Loucy (cell line): Measurements from ENCODE around the gene CHSY3.

Experiments
- EZH2phosphoT487 ChIP-seq: fragments of 200-600 bp; IDR thresholded peaks from 2 replicates; pipeline ENCODE4 v1.6.1; 2018; ENCODE audit warnings: antibody characterized with exemption, mild to moderate bottlenecking, moderate library complexity, borderline replicate concordance
- TF ChIP-seq, protein P1 (sequence below): fragments of 200-600 bp; sonication (generic); conservative IDR thresholded peaks from 2 replicates; pipeline ENCODE4 v1.5.1; 2014; ENCODE audit warnings: mild to moderate bottlenecking, antibody characterized with exemption, low read length

GRCh38 chr5:130231786-130232185 is 327.5 kb downstream of the CHSY3 start:
- TF ChIP-seq, protein P1, sequence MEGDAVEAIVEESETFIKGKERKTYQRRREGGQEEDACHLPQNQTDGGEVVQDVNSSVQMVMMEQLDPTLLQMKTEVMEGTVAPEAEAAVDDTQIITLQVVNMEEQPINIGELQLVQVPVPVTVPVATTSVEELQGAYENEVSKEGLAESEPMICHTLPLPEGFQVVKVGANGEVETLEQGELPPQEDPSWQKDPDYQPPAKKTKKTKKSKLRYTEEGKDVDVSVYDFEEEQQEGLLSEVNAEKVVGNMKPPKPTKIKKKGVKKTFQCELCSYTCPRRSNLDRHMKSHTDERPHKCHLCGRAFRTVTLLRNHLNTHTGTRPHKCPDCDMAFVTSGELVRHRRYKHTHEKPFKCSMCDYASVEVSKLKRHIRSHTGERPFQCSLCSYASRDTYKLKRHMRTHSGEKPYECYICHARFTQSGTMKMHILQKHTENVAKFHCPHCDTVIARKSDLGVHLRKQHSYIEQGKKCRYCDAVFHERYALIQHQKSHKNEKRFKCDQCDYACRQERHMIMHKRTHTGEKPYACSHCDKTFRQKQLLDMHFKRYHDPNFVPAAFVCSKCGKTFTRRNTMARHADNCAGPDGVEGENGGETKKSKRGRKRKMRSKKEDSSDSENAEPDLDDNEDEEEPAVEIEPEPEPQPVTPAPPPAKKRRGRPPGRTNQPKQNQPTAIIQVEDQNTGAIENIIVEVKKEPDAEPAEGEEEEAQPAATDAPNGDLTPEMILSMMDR, result no peak
- TF ChIP-seq EZH2phosphoT487, result no peak
